HT-29 (cell line): Measurements from ENCODE around the gene BAK1. TPM values are rescaled to one million over a fixed set of nuclear protein-coding genes. Genes with fewer than 3 reads are reported as not detected.
"Not testable (repeated sequence)": the region's sequence is repeated elsewhere in the genome, so short reads cannot be mapped to it uniquely, and the experiment has no call there.

ENCODE experiments used
- DNase-seq: peaks from one replicate; pipeline ENCODE4 v3.0.0-alpha.2; 2015; ENCODE audit warnings: low spot score
- total RNA-seq: library from RNA; depleted of rRNA; stranded (reverse); fragments of >200 nt; shearing (Covaris generic); gene quantifications from 2 replicates; pipeline ENCODE4 v1.2.3, GENCODE V29; 2014

Gene BAK1
- total RNA-seq, 1 experiment from 2014 or later, result 27.8 TPM

GRCh38 chr6:33609019-33609418 lies 28.9 kb upstream of the BAK1 start:
- no peak for DNase-seq

GRCh38 chr6:33607784-33608161 lies 27.7 kb upstream of the BAK1 start:
- DNase-seq, result no peak

GRCh38 chr6:33607126-33607783 lies 27.2 kb upstream of the BAK1 start:
- DNase-seq, result no peak

GRCh38 chr6:33606642-33607041 lies 26.6 kb upstream of the BAK1 start:
- no peak for DNase-seq

- DNase-seq, result peak; percentile 32
Measured at GRCh38 chr6:33604941-33605854, 25.1 kb upstream of the BAK1 start.

- no peak for DNase-seq
Measured at GRCh38 chr6:33602180-33602579, 22.1 kb upstream of the BAK1 start.

- DNase-seq, result no peak
Measured at GRCh38 chr6:33600761-33601160, 20.7 kb upstream of the BAK1 start.

GRCh38 chr6:33599413-33599938 lies 19.4 kb upstream of the BAK1 start:
- peak; percentile 80 for DNase-seq

GRCh38 chr6:33597551-33598322 lies 17.7 kb upstream of the BAK1 start:
- DNase-seq, result no peak

- DNase-seq, result not testable (repeated sequence)
Measured at GRCh38 chr6:33596894-33597293, 16.8 kb upstream of the BAK1 start.

GRCh38 chr6:33595001-33595846 lies 15.1 kb upstream of the BAK1 start:
- no peak for DNase-seq

GRCh38 chr6:33593414-33593727 lies 13.3 kb upstream of the BAK1 start:
- DNase-seq, result no peak

GRCh38 chr6:33592595-33593413 lies 12.7 kb upstream of the BAK1 start:
- no peak for DNase-seq

- no peak for DNase-seq
Measured at GRCh38 chr6:33592280-33592594, 12.2 kb upstream of the BAK1 start.

GRCh38 chr6:33591424-33592032 lies 11.5 kb upstream of the BAK1 start:
- no peak for DNase-seq

GRCh38 chr6:33590531-33591198 lies 10.6 kb upstream of the BAK1 start:
- DNase-seq, result peak; percentile 73

- peak; percentile 88 for DNase-seq
Measured at GRCh38 chr6:33589731-33590530, 9.9 kb upstream of the BAK1 start.

GRCh38 chr6:33589392-33589730 lies 9.3 kb upstream of the BAK1 start:
- DNase-seq, result no peak

- DNase-seq, result no peak
Measured at GRCh38 chr6:33588894-33589293, 8.8 kb upstream of the BAK1 start.
